HG03108 (cell line): ENCODE data around the gene CMTM8.
"Not testable (repeated sequence)": the region's sequence is repeated elsewhere in the genome, so short reads cannot be mapped to it uniquely, and the experiment has no call there.

Experiments used
- ATAC-seq: cut with Tn5 transposase; IDR thresholded peaks from one replicate; pipeline ENCODE4 v1.9.1; 2021; ENCODE audit warnings: moderate library complexity; ENCODE audit not compliant: unreplicated experiment

Gene CMTM8, protein sequence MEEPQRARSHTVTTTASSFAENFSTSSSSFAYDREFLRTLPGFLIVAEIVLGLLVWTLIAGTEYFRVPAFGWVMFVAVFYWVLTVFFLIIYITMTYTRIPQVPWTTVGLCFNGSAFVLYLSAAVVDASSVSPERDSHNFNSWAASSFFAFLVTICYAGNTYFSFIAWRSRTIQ

DNA sequence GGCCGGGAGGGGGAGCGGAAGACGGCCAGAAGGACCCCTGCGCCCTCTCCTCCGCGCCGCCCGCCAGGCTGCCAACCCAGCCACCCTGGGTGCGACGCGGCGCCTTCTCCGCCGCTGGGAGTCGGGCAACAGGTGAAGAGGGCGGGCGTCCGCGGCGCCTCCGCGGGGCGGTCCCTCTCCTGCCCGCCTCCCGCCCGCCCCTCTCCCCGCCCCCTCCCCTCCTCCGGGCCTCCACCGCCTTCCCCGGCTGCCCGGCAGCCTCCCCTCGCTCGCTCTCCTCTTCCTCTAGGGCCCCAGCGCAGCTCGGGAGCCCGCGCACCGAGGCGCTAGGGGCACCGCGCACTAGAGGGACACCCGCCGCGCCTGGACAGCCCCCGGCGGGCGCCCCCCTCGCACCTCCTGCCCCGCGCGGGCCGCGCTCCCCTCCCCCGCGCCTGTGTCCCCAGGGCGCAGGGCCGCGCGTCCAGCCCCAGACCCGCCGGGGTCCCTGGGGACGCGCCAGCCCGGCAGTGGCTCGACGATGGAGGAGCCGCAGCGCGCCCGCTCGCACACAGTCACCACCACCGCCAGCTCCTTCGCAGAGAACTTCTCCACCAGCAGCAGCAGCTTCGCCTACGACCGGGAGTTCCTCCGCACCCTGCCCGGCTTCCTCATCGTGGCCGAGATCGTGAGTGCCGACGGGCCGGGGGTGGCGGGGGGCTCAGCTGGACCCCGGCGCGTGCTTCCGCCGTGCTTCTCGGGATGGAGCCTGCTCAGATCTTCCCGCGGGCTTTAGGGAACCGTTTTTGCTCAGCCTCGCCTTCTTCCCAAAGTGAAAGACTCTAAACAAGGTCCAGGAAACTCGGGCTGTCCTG lies at the start of gene CMTM8:
CMTM8 (plus strand) TSS at position 228 of the 854 bp plus-strand sequence; CDS start at position 521, 293 bp downstream.
- peak; percentile 43 for ATAC-seq

DNA sequence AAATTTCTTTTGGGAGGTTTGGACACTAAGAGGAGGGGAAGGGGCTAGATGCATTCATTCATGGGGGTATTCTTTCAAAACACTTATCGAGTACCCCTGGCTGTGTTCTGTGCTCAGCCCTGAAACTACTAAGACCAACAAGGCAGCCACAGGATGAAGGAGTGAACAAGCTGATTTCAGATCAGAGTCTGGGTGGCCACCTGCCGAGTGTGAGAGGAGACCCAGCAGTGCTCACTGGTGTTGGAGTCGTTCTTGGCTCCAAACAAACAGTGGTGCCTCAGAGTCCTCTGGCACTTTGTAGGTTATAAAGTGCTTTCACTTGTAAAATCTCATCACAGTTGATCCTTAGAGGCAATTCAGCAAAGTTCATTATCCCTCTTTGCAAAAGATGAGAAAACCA lies 48.8 kb upstream of the CMTM8 start:
- ATAC-seq = no peak

DNA sequence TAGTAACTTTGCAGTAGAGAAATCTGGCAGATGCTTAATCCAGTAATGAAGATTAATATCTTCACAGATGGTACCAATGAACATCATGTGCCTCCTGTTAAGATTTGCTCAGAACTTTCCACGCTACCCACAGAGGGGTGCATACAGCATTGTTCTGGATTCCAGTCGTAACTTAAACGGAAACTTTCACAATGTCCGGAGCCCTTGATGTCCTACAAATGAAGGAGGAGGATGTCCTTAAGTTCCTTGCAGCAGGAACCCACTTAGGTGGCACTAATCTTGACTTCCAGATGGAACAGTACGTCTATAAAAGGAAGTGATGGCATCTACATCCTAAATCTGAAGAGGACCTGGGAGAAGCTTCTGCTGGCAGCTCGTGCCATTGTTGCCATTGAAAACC lies 47.9 kb upstream of the CMTM8 start:
- ATAC-seq = not testable (repeated sequence)

DNA sequence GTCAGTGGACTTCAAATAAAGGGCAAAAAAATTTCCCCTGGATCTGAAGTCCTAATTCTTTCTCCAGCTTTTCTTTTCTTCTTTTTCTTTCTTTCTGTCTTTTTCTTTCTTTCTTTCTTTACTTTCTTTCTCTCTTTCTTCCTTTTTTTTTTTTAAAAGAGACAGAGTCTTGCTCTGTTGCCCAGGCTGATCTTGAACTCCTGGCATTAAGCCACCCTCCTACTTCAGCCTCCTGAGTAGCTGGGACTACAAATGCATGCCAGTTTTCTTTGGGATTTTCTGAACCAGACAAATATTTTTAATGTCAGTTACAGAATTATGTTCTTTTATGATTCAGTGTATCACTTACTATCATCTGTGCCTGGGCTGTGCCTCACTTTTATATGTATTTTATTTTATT lies 45.4 kb upstream of the CMTM8 start:
- no peak for ATAC-seq

DNA sequence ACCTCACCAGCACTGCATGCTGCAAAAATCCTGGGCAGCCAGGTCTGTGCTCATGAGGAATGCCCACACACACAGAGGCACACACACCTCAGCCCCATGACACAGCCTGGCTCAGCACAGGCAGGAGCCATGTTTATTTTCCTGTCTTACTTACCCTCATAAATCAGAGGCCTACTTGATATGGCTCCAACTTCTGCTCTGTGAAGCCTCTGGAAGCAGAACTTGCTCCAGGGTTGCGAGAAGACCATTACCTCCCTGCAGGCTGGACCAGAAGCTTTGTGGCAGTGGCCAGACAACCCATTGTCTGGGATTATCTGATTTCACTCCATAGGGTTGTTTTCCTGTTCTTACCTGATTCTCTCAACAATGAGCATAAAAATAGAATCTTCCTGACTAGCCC lies 43.8 kb upstream of the CMTM8 start:
- no peak for ATAC-seq

DNA sequence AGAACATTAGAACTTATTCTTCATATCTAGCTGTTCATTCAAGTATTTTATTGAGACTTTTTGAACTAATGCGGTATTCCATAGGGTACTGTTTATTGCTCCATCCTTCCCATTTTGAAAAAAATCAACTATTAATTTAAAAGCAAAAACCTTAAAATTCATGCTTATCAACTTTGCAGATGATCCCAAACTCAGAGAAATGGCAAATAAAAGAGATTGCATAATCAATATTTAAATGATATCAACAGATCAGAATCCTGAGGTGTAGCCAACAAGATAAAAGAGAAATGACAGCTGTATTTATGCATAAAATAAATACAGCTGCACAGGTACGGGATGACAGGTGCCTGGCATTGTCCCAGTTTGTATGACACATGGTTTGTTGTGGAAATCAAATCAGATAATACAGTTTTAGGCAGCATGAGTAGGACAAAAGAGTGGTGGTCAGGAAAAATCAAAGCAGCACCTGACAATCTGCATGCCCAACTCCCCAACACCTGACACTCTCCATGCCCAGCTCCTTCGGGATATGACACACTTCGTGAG lies 42.4 kb upstream of the CMTM8 start:
- no peak for ATAC-seq

DNA sequence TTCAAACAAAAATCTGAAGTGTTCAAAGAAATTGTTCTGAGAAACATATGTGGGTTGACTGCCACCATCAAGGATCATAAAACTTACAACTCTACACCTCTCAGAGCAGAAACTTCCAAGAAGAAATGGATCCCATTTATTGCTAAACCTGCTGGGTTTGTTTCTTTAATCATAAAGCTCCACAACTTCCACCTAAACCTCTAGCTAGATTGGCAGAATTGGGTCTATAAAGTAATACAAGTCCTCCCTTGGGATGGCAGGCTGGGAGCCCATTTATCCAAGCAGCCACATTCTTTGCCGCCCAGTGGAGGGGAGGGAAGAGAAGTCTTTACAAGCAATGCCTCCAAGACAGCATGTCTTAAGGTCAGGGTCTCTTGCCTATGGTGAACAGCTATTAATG lies 40.5 kb upstream of the CMTM8 start:
- no peak for ATAC-seq

DNA sequence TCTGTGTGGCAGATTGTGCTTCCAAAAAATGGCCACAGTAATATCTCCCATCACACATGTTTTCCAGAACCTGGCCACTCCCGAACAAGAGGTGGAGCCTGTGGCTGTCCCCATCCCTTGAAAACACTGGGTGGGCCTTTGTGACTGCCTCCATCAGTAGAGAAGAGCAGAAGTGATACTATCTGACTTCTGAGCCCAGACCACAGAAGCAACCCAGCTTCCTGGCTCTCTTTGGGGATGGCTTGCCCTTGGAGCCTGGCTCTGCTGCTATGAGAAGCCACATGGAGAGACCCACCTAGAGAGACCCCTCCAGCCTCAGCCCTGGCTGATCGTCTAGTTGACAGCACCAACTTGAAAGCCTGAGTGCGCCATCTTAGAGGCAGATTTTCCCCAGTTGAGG lies 39.8 kb upstream of the CMTM8 start:
- ATAC-seq = no peak

DNA sequence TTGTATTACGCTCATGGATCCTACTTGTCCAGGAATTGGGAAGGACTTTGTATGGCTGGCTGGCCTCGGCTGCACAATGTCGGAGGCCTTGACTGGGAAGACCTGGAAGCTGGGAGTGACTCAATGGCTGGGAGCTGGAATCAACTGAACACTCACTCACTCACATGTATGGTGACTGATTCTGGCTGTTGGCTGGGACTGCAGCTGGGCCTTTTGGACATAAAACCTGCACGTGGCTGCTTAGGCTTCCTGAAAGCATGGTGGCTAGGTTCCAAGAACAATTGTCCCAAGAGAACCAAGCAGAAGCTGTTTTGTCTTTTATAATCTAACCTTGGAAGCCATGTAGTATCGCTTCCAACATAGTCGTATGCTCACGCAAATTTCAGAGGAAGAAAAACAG lies 38.0 kb upstream of the CMTM8 start:
- no peak for ATAC-seq

DNA sequence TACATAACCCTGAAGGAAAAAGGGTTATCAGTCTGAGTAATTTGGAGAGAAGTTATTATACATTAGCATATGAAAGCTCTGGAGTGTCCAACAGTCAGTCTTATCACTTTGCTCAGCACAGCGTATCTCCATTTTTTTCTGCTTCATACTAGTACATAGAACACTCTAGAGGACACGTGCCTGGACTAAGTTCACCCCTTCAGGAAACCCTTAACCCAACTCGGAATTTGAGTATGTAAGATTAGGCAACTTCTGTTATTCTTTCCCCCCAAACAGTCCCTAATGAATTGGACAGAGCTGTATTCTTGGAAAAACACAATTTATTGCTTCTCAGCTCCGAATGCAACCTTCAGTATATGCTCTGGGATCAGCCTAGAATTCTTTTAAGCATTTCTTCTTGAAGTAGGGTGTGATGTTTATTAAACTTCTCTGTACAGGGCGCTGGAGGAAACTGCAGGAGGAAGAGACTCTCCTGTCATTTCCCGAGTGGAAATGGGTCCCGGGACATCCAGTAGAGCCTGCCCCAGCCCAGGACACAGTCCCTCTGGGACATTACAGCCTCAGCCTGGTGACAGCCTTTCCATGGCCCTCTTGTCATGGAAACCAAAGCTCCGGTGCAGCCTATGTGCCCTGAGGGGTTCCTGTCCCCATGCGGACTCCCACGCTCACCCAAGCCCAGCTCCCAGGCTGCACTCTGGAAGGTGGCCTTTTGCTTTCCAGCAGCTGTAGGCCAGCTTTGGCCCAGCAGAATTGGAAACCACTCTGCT lies 37.3 kb upstream of the CMTM8 start:
- ATAC-seq = no peak

DNA sequence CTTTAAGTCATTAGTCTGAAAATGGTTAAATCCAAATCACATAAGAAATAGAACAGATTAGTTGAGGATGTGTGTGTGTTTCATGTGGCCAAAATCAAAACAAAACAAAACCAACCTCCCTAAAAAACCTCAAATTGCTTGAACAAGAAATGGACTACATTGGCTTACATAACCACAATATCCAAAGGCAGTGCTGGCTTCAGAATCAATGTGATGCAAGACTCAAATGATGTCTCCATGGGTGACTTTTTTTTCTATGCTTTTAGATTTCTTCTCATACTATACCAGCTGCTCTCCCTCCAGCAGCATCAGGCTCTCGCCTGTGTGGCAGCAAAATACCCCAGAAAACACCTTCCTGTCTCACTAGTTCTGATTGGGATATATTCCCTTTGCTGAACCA lies 36.0 kb upstream of the CMTM8 start:
- no peak for ATAC-seq

DNA sequence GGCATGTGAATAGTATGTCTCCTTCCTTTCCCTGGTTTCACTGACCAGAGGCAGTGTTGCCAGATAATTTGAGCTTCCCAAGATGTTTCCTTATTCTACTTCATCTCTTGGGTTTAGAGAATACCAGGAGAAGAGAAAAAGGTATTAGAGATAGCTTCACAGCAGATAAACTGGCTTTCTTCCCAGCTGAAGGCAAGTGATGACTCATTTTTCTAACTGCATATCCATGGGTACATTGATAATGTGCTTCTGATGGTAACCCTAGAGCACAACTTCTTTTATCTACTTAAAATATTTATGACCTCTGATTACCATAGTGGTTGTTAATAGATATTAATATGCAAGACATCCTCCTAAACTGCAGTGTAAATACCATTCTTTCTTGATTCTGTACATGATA lies 34.6 kb upstream of the CMTM8 start:
- no peak for ATAC-seq

DNA sequence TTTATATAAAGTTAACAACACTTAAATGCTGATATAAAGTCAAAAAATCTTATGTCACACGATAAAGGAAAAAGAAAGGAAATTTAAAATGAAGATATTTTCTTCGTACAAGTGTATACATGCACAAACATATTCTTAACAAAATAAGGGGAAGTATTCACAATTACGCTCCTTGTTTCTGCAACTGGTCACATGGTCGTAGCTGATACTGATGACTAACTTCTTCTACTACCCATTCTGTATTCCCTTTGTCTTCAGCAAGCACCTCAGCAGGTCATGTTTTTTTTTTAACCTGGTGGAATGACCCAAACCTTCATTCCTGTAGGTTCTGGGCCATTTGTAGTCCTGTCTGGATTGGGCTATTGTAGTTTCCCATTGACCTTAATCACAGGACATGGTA lies 30.0 kb upstream of the CMTM8 start:
- no peak for ATAC-seq

DNA sequence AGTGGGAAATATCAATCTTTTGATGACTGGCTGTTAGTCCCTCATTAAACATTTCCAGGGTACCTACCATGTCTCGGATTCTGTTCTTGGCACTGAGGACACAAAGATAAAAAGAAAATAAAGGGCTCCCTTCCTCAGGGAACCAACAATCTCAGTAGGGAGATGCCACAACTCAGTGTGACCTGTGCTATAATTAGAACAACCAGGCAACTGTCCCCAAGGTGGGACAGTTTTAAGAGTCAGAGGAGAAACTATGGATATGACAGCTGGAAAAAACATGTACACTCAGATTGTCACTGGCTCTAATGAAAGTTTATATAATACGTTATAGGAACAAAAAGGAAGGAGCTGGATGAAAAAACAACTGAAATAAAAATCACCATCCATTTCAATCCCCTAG lies 23.3 kb upstream of the CMTM8 start:
- no peak for ATAC-seq

DNA sequence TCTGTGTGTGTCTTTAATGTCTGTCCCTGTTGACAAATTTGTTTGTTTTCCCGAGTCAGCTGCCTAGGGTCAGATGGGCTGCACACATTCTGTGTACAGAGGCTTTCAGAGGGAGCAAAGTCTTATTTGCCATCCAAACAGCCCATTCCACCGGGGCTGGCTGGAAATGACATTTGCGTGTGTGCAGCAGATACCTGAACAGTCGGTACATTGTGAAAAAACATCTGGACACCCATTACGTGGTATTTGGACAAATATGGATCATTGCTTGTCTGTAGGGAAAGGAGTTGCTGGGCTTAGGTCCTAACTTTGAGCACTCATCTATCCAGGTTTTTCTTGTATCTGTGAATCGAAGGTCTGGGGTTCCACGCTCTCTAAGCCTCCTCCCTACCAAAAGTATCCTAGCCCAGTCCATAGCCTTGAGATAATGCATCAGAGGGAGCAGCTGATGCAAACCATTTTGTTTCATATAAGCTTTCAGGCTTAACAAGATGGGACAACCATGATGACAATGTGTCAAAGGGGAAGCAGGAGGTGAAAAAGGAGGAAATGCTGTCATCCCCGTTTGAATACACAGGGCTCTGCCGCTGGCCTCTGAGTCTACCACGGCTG lies 22.2 kb upstream of the CMTM8 start:
- no peak for ATAC-seq

DNA sequence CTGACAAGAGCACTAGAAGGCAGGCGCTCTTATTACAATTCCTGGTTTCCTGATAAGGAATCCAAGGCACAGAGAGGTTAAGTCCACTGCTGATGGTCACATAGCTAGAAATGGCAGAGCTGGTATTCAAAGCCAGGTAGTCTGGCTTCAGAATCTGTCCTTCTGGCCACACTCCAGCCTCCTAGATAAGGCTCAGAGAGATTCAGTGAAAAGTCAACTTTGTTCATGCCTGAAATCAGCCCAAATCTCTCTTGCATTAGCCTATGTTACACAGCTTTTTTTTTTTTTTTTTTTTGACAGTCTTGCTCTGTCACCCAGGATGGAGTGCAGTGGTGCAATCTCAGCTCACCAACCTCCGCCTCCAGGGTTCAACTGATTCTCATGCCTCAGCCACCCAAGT lies 21.1 kb upstream of the CMTM8 start:
- no peak for ATAC-seq

DNA sequence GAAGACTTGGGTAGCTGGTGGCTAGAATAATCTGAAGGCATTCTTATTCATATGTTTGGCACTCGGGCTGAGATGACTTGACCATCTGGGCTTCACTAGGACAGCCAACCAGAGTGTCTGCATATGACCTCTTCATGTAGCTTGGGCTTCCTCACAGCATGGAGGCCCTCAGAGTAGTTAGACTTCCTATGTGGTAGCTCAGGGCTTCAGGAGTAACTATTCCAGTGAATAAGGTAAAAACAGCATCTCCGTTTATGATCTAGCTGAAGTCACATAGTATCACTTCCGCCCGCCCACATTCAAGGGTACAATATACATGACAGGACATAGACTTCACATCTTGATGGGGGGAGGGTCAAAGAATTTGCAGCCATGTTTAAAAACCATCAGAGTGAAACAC lies 18.9 kb upstream of the CMTM8 start:
- no peak for ATAC-seq

DNA sequence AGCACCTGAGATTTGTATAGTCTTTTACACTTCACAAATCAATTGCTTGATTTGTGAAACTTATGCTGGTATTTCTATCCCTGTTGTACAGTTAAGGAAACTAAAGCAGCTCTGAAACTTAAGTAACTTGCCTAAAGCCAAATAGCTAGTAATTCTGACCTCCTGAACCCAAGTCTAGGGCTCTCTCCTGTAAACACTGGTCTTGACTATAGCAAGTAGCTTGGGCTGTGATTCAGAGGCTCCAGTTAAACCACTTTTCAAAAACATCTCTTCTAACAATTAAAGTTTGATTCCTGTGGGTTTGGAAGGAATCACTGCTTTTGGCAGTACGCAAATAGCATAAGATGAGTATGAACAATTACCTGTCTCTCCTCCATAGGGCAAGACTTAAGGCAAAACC lies 18.5 kb upstream of the CMTM8 start:
- no peak for ATAC-seq

DNA sequence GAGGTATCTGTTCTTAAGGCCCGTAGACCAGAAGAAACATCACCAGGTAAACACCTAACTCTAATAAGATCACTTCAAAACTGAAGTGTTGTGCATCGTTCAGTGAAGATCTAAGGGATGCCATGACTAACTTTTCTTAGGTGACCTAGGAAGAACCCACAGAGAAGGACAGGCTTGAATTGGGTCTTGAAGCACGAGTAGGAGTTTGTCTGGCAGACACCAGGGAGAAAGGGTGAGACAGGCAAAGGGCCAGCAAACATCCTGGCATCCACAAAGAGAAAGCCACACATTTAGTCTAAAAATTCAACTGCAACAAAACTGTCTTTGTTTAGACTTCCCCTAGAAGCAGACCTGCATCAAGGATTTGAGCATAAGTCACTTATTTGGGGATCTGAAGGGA lies 15.5 kb upstream of the CMTM8 start:
- ATAC-seq = no peak

DNA sequence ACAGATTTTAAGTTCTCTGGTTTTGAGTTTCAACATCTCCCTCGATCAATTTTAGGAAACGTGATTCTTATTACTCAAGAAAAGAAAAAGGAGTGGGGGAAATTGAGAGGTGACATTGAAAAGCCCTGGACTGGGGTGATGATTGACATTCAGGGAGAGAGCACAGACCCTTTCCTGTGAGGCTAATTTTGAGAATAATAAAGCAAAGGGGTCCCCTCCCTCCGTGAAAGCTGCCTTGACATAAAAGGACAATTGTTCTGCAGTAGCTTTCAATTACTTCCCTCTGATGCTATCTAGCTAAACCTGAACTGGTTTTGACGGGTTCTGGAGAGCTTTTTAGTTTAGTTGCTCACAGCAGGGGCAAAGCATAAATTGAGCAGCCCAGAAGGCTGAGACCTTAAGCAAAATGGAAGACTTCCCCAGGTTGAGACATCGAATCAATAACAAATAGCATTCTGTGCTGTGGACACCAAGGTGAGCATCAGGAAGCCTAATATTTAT lies 14.4 kb upstream of the CMTM8 start:
- ATAC-seq = no peak

DNA sequence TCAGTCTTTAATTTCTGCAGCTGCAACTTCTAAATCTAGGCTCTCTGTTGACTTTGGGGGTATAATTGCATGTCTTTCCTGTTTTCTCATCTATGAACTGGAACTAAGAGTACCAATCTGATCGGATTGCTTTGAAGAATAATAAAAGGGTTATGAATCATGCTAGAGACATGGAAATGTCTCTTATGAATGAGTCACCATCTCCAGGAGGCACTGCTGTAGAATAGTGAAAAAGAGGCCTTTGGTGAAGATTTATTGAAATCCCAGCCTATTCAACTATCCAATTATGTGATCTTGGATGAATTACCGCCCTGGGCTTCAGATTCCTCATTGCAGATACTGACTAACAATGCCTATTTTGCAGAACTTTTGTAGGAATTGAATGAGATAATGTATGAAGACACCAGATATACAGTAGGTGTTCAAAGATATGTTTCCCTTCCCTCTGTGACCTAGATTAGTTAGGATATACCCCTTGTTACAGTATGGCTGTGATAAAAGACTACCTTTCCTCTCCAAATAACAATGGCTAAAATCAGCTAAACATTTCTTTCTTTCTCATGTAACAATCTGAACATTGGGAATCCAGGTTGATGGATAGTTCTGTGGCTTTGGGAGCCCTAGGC lies 11.5 kb upstream of the CMTM8 start:
- no peak for ATAC-seq
